ENCODE measurements around the gene SPATA16.
"Not testable (repeated sequence)": the region's sequence is repeated elsewhere in the genome, so short reads cannot be mapped to it uniquely, and the experiment has no call there.

The SPATA16 gene

DNA sequence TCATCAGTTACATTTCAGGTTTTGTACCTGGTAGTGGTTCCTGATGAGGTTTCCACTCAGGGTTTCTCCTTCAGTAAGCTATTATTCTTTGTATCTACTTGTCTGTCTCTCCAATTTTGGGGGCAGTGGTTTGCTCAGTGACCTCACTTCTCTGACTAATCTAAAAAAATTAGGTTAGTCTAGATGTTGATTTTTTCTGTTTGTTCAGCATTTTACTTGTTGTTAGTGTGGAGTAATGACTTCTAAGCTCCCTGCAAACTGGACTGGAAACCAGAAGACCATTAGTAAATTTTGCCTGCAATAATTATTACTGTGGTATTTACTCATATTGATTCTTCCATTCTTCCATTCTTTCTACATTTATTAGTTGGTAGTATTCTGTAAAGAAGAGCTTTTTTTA lies 139.4 kb downstream of the SPATA16 start:
- DNase-seq, result no peak

DNA sequence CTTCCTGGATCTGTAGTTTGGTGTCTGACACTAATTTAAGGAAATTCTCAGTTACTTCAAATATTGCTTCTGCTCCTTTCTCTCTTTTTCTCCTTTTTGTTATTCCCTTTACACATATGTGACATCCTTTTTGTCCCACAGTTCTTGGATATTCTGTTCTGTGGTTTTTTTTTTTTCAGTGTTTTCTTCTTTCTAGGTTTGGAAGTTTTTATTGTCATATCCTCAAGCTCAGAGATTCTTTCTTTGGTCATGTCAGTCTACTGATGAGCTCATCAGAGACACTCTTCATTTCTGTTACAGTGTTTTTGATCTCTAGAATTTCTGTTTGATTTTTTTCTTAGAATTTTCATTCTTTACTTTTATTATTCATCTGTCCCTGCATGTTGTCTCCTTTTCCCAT lies 140.5 kb downstream of the SPATA16 start:
- no peak for DNase-seq

DNA sequence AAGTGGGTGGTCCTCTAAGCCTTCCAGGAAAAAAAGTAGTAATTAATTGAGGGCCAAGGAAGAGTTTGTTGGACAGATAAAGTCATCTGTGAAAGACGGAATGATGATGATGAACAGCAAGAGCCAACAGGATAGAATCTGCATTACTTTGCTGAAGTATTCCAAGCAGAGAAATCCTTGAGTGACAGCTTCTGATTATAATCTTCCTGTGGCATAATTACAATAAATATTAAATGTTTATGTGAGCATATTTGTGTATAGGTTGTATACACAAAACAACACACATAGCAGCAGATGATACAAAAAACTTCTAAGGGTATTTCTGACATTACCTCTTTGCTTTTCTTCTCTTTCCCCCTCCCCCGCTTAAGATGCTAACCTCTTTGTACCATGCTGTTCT lies 147.6 kb downstream of the SPATA16 start:
- no peak for DNase-seq

DNA sequence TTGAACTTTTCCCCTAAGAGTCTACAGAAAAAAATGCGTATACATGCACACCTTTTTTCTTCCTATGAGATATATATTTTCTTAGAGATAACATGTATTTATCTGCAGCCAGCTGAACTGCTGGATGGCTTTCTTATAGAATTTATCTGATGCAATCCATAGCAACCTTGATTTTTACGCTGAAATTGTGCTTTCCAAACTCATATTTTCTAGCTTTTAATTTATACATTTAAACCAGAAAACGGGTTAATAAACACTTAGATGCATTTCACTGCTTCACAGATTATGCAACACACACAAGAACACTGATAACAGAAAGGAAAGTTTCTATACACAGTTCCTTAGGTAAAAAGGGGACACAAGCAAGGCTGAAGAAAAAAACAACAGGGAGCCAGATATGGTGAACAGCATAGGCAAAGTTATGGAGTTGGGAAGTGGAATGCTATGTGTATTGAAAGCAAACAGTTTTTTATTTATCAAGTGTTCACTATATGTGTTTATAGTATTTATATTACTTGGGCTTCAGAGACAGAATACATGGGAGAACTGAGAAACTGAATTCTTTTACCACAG lies 149.5 kb downstream of the SPATA16 start:
- no peak for DNase-seq

DNA sequence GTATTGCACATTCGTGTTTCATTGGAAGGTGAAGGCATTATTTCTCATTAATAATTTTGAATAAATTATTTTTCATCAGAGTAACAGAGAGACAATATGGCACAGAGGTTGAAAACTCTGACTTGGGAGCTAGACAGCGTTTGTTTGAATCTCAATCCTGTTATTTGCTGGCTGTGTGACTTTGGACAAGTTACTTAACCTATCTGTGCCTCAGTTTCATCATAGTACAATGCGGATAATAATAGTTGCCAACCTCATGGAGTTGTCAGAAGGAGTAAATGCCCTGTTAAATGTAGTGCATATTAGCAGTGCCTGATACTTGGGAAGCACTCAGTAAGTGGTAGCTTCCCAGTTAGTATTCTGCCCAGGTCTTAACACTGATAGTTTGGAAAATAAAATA lies 151.7 kb downstream of the SPATA16 start:
- DNase-seq, result no peak

DNA sequence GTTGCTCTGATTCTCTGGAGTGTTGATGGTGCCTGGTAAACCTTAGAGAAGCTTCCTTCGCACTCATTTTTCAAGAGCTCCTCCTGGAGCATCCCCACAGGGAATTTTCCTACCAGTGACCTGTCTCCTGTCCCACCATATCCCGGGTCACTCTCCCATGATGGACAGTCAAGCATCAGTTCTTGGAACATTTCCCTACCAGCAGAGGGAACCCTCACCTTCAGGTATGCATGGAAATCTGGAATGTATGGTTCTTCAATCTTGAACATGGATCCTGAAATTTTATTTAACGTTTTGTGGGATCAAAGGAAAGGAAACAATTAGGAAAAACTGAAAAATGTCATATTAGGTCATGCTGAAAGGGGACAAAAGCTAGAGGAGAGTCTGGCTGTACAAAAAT lies 153.8 kb downstream of the SPATA16 start:
- DNase-seq, result no peak

DNA sequence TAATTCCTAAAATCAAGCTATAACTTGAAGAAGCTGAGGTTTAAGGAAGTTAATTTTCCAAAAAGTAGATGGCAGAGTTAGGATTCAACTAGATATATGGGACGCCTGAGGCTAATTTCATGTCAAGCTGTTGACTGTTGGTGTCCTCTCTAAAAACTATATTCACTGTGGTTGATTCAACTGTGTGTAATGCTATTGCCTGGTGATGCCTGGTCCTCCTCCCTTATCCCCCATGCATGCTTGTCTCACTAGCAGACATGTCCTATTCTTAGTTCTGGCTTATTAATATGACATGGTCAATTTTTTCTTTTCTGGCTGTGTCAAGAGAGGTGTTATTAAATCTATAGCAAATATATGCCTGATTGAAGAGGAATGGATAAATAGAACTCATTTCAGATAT lies 156.1 kb downstream of the SPATA16 start:
- no peak for DNase-seq

DNA sequence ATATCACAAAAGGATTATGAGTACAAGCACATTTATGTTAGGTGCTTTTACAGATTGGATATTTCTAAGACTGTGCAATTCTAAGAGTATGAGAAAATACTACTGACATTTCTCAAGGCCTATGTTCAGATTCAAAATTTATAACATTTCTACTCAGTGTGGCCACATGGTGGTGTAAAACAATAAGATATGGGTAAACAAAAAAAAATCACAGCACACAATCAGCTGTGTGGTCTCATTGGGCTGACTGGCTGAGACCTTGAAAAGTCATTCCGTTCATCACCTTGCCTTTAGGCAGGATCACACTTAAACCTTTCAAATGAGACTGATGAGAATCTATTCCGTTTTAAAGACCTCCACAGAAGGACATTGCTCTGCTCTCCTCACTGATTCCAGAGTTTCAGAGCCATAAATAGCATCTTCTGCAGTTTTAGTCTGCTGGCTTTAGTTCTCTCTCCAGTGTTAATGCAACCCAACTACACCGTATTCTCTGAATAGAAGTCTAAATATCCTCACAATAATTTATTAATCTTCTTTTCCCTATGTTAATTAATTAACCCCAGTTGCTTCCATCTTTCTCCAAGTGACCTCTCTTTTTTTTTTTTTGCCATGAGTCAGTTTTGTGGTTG lies 158.2 kb downstream of the SPATA16 start:
- no peak for DNase-seq

DNA sequence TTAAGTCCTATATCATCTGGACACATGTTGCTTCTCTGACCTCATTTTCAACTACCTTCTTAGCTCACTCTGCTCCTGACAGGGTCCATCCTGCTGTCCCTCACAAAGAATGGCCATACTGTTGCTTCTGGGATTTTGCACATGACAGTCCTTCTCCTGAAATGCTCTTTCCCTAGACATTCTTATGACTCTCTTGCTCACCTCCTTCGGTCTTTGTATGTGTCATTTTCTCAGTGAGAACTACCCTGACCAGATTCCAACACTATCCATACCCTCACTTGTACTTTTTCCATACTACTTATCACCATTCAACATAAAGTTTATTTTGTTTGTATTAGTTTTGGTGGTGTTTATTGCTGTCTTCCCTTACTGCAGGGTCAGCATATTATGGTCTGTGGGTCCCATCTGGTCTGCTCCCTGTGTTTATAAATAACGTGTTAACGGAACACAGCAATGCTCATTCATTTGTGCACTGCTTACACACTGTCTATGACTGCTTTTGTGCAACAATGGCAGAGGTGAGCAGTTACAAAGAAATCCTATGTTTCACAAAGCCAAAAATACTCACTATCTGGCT lies 159.5 kb downstream of the SPATA16 start:
- no peak for DNase-seq

DNA sequence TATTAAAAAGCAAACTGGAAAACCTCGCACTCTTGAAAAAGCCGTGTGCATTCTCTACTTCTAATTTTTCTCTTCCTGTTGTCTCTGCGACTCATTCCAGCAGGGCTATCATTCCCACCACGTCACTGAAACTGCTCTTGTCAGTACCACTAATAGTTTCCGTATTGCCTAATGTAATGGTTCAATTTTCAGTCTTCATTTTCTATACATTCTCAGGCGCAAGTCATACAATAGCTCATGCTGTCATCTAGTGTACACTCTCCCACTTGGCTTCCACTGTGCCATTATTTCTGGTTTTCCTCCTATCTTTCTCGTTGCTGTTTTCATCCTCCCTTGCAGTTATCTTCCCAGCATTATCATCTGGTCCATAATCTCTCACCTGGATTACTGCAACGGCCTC lies 160.2 kb downstream of the SPATA16 start:
- no peak for DNase-seq

DNA sequence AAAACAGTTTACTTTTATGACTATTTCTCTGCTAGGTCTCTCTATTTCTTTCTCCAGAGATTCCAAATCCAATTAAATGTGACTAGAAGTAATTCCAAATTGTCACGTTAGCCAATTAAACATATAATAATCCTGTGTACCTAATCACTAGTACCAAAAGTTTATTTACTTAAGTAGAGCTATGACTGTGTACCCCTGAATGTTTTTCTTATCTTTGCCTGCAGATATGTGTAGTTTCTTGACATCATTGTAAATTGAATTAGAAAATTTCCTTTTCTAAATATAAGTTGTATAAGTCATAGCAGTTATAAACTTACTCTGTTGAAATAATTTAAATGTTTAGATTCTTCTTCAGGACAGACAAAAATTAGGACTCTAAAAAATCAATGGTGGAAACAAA lies 163.3 kb downstream of the SPATA16 start:
- DNase-seq, result no peak

DNA sequence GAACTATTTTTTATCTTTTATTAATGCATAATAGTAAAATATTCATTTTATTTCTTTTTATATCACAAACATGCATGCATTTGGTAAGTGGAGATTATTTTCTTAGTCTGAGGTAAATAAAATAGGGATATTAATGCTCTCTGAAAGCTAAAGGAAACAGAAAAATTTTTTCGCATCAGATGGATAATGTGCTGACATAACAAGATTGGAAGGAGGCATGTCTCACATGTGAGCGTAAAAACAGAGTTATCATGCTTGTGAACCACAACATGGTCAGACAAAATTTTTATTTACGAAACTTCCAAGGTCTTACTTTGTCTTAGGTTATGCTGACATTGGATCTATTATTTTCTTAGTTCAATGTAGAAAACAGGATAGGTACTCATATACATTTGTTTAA lies 166.1 kb downstream of the SPATA16 start:
- no peak for DNase-seq

DNA sequence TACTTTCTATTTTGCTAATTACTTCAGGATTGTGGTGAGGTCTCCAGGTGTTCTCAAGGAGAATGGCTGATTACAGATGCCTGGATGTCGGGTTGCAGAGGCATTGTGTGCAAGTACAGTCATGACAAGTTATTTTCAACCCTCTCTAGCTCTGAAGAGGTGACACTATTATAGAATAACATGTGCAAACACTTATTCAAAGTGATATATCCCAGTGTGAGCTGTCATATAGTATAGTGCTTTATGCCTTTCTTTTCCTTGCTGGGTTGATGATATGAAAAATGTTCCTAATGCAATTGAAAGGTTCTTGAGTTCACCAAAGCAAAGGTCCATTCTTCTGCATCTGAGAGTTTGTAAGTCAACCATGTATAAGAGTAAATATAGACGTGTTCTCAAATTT lies 167.2 kb downstream of the SPATA16 start:
- no peak for DNase-seq

DNA sequence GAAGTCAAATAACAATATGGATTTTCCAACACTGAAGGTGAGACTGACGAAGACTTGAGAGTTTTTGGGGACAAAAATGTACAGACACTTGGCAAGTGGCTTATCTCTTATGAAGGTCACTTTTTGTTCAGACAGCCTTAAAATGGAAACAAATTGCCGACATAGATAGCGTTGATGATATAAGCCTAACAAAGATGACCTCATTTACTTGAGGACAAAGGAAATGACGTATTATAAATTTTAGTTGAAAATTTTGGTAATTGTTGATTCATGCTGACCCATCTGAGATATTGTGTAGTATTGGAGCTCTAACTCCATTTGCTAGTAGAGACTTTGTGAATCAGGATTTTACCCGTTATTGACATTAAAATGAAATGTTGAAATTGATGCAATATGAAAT lies 168.3 kb downstream of the SPATA16 start:
- no peak for DNase-seq

DNA sequence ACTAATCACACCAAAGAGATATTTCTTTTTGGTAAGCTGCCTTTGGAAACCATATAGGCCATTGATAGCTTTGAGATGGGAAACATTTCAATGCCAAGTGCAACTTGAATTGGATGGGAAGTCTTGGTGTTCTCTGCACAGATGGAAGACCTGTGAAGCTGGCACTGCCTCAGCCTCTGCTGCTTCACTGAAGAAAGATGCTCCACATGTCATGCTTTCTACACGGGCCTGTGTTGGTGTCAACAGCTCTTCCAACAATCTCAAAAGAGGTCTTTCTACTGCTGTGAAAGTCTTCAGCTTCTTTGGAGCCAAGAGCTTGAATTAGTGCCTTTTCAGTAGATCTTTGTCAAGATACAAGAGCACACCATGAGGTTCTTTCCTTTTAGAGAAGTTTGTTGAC lies 169.0 kb downstream of the SPATA16 start:
- no peak for DNase-seq

DNA sequence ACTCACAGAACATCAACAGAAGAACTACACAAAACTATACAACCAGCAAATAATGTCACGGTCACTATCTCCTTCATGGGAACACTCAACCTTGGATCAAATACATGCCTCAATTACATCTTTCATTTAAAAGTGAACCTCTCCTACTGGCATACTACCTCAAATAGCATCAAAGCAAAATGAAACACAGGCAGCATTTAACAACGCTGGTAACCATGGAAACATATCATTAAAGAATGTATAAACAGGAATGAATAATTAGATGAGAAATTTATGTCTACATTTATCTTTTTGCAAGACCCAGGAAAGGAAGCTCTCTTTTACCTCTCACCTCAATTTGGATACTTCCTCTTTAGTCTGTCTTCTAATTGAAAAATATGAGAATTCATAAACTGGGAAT lies 172.4 kb downstream of the SPATA16 start:
- no peak for DNase-seq

DNA sequence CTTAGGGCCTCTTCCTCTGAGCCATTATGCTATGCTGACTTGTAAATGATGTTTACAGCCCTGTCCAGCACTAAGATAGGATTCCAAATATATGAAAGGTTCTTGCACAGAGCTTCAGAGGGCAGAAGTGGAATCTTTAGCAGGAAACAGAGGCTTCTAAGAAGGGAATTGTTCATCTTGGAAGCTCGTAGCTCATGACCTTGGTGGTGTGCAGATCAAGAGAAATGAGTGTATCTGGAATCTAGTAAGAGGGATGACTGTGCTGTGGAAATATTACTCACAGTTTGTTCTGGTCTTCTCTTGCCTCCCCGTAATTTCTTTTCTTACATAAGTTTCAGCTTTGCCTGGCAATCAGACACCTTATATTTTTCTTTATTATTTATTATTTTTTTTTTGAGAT lies 175.8 kb downstream of the SPATA16 start:
- no peak for DNase-seq

DNA sequence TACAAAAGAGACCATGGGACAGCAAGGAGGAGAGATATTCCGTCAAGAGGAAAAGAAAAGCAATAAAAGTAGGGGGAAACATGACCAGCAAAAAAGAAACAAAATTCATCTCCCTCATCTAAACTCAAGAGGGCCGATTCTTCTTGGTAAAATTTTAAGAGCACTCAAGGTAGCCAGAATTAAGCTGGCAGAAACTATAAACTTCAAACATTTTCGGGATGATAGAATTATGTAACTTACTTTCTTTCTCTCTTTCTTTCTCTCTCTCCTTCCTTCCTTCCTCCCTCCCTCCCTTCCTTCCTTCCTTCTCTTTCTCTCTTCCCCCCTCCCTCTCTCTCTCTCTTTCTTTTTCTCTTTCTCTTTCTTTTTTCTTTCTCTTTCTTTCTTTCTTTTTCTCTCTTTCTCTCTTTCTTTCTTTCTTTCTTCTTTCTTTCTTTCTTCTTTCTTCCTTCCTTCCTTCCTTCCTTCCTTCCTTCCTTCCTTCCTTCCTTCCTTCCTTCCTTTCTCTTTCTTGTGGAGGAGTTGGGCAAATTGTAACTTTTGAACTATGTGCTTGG lies 180.3 kb downstream of the SPATA16 start:
- DNase-seq, result not testable (repeated sequence)

DNA sequence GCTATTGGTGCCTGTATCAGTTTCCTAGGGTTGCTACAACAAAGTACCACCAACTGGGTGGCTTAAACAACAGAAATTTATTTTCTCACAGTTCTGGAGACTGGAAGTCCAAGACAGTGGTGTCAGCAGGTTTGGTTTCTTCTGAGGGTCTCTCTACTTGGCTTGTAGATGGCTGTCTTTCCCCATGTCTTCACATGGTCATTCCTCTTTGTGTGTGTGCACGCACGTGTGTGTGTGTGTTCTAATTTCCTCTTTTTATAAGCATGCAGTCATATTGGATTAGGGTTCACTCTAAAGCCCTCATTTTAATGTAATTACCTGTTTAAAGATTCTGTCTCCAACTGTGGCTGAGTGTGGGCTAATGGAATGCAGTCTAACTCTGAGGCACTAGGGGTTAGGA lies 182.5 kb downstream of the SPATA16 start:
- no peak for DNase-seq

DNA sequence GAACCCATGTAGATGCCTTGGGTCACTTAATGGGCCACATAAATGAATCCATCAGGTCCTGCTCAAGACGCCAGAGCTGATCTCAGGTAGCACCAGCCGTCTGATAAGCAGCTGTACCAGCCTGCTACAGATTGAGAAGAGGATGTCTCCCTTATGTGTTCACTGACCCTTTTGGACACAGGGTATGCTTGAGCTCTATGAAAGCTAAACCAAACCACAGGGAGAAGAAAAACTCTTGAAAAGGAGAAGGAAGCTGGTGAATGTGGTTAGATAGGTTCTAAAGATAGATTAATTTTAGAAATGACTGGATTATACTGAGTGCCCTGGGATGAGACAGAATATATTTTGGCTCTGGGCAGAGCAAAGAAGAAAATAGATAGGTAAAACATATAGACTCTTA lies 187.5 kb downstream of the SPATA16 start:
- no peak for DNase-seq

DNA sequence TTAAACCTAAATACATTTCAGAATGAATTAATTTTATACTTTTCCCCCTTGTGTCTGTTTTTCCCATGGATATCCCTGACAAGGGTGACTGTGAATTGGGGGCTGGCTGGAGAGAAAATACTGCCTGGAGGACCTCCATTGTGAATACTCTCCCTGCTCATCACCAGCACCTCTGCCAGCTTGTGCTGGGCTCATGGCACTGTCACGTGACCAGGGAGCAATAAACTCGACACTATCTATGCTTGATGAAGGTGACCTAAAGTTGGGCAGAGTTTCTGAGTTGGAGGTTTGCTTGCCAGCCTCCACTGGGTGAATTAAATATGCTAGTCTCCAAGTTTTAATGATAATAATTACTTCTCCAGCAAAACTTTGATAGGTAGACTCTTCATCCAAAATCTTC lies 189.5 kb downstream of the SPATA16 start:
- DNase-seq, result no peak

DNA sequence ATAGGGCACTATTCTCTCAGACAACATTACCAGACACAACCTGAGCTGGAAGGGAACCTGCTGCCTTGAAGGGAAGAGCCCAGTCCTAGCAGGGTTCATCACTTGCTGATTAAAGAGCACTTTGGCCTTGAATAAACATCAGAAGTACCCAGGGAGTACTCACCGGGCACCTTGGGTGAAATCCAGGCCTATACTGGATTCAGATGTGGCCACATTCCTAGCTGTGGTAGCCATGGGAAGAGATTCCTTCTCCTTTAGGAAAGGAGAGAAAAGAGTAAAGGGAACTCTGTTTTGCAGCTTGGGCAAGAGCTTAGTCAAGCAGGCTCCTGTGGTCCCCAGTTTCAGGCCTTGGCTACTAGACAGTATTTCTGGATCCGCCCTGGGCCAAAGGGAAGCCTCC lies 195.0 kb downstream of the SPATA16 start:
- DNase-seq, result no peak

DNA sequence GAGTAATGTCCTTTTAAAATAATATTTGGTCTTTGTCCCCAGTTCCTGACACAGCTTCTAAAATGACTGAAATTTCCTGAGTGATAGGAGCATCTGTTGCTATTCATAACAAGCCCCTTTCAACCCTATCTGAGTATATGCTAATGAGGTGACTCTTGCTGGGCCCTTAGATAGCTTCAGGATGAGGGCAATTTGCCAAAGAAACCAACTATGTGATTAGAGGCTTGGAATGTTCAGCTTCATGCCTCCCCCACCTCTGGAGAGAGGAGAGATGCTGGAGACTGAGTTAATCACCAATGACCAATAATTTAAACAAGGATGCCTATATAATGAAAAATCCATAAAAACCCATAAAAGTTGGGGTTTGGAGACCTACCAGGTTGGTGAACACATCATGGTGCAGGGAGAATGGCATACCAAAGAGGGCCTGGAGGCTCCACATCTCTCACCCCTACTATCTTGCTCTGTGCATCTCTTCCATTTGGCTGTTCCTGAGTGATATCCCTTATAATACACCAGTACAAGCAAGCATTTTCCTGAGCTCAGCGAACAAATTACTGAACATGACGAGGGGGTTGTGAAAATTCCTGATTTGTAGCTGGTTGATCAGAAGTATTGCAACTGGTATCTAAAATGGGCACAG lies 201.3 kb downstream of the SPATA16 start:
- no peak for DNase-seq

DNA sequence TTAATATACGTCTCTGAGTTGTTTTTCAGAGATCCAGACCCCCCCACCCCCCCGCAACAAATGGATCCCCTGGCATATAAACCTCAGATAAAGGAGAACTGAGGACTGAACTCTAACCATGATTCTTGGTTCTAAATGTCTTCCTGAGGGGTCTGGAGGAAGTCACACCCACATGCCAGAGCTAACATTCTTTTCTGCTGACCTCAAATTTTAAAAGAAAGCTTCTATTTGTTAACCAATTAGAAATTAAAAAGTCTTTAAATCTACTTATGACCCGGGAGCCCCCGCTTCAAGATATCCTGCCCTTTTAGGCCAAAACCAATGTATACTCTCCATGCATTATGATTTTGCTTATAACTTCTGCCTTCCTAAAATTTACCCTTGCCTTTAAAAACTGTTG lies 202.2 kb downstream of the SPATA16 start:
- no peak for DNase-seq

Data from activated gamma-delta T cell treated with Interleukin-2 at 50 U/mL for 16 hours (primary cell).